OCI-LY7 (cell line): ENCODE data around the gene PIPOX.

Experiments used
- EZH2phosphoT487 ChIP-seq: fragments of 200-600 bp; sonication (generic); IDR thresholded peaks from 2 replicates; pipeline ENCODE4 v1.6.1; 2018; ENCODE audit warnings: low read depth, borderline replicate concordance, mild to moderate bottlenecking, mixed run types, antibody characterized with exemption, low read length, moderate library complexity, mixed read lengths
- TF ChIP-seq, protein P1 (sequence below): fragments of 200-600 bp; sonication (generic); conservative IDR thresholded peaks from 2 replicates; pipeline ENCODE4 v1.5.1; 2014; ENCODE audit warnings: mild to moderate bottlenecking, antibody characterized with exemption, low read length, moderate library complexity, mixed read lengths

DNA sequence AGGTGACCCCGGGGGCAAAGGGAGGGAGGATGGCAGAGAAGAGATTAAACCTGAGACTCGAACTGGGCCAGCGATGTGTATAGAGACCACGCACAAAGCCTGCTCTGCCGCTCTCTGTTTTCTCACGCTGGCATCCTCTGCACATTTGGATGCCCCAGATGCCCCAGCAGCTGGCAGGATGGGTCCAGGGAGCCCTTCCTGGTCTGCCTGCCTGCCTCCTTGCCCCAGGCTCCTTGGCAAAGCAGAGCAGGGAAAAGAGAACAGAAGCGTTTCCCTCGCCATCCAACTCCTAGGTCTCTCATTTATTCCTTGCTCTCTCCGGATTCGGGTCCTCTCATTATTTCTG lies 5.2 kb upstream of the PIPOX start:
- TF ChIP-seq, protein P1, sequence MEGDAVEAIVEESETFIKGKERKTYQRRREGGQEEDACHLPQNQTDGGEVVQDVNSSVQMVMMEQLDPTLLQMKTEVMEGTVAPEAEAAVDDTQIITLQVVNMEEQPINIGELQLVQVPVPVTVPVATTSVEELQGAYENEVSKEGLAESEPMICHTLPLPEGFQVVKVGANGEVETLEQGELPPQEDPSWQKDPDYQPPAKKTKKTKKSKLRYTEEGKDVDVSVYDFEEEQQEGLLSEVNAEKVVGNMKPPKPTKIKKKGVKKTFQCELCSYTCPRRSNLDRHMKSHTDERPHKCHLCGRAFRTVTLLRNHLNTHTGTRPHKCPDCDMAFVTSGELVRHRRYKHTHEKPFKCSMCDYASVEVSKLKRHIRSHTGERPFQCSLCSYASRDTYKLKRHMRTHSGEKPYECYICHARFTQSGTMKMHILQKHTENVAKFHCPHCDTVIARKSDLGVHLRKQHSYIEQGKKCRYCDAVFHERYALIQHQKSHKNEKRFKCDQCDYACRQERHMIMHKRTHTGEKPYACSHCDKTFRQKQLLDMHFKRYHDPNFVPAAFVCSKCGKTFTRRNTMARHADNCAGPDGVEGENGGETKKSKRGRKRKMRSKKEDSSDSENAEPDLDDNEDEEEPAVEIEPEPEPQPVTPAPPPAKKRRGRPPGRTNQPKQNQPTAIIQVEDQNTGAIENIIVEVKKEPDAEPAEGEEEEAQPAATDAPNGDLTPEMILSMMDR: no peak
- no peak for TF ChIP-seq EZH2phosphoT487
